ENCODE results near the gene ATP12A.

The ATP12A gene

DNA sequence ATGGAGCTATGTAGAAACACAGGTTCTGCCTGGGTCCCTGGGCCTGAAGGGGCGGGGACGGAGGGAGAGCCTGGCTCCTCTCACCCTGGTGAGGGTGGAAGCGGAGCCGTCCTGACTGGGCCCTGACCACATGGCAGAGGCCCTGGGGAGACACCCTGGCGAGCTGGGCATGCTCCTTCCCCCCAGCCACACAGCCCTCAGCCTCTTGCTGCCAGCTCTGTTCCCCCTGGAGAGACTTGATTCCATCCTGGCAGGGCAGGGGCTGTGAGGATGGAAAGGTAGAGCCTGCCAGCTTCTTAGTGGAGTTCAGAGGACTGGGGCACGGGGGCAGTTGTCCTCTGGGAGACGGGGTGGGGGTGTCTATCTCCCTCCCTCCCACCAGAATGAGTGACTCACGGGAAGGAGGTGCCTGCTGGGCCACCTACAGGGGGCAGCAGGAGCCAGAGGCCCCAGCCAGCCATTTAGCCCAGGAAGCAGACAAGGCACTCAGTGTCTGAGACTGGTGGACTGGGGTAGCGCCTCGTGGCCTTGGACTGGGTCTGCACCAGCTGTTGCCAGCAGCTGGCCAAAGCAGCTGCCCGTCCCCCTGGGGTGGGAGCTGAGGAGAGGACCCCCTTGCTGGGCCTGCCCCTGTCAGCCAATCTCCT lies 60.9 kb downstream of the ATP12A start:
- Histone ChIP-seq H3K9me3 (ENCODE audit: insufficient read depth, low read length) (no peaks in the 10 kb centered on the region), H3K79me2 (ENCODE audit: insufficient read depth, low read length) (no peaks in the 10 kb centered on the region), H4K20me1 (ENCODE audit: low read depth, low read length) (no peaks in the 10 kb centered on the region), H3K27ac (ENCODE audit: low read depth, low read length) (no peak overlapping the region), H3K36me3 (ENCODE audit: low read length) (no peaks in the 10 kb centered on the region), H3K9ac (ENCODE audit: low read length) (no peak overlapping the region), H3K9me2 (replicated peaks; ENCODE audit: insufficient read depth, low read length) (no peaks in the 10 kb centered on the region), H3K4me3 (ENCODE audit: insufficient read depth, low read length, poor library complexity, severe bottlenecking) (no peak overlapping the region), H3F3A (ENCODE audit: insufficient read depth) (no peaks in the 10 kb centered on the region), H2AFZ (ENCODE audit: low read depth, low read length, severe bottlenecking) (no peak overlapping the region), H3K4me2 (ENCODE audit: low read depth, low read length, poor library complexity, severe bottlenecking) (no peak overlapping the region), H3K27me3 (ENCODE audit: low read length) (no peaks in the 10 kb centered on the region)
- TF ChIP-seq, protein P1, sequence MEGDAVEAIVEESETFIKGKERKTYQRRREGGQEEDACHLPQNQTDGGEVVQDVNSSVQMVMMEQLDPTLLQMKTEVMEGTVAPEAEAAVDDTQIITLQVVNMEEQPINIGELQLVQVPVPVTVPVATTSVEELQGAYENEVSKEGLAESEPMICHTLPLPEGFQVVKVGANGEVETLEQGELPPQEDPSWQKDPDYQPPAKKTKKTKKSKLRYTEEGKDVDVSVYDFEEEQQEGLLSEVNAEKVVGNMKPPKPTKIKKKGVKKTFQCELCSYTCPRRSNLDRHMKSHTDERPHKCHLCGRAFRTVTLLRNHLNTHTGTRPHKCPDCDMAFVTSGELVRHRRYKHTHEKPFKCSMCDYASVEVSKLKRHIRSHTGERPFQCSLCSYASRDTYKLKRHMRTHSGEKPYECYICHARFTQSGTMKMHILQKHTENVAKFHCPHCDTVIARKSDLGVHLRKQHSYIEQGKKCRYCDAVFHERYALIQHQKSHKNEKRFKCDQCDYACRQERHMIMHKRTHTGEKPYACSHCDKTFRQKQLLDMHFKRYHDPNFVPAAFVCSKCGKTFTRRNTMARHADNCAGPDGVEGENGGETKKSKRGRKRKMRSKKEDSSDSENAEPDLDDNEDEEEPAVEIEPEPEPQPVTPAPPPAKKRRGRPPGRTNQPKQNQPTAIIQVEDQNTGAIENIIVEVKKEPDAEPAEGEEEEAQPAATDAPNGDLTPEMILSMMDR (IDR thresholded peaks at IDR 0.05; ENCODE audit: insufficient read depth, low read length, poor library complexity, severe bottlenecking) = peak; percentile 19
- TF ChIP-seq EZH2phosphoT487 (conservative IDR thresholded peaks at IDR 0.05; ENCODE audit: low read length) = no peak

DNA sequence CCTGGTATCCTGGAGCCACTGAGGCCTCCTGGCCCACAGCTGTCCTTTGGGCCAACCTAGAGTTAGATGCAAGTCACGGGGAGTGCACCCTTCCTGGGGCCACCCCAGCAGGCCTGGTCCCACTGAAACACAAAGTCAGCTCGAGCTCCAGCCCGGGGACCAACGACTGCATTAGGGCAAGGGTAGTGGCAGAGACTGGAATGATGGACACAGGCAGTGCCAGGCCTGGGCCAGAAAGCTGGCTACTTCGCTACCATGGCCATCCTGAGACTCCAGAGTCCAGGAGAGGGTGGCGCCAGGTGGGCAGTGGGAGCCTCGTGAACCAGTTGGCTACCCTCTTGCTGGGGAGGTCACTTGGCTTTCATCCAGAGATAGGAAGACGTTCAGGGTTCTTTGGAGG lies 61.6 kb downstream of the ATP12A start:
- Histone ChIP-seq H4K20me1 (ENCODE audit: low read depth, low read length) (no peaks in the 10 kb centered on the region), H3K36me3 (ENCODE audit: low read length) (no peaks in the 10 kb centered on the region), H3K4me2 (ENCODE audit: low read depth, low read length, poor library complexity, severe bottlenecking) (no peak overlapping the region), H3F3A (ENCODE audit: insufficient read depth) (no peaks in the 10 kb centered on the region), H3K27ac (ENCODE audit: low read depth, low read length) (no peak overlapping the region), H3K9ac (ENCODE audit: low read length) (no peak overlapping the region), H2AFZ (ENCODE audit: low read depth, low read length, severe bottlenecking) (no peak overlapping the region), H3K9me2 (replicated peaks; ENCODE audit: insufficient read depth, low read length) (no peaks in the 10 kb centered on the region), H3K79me2 (ENCODE audit: insufficient read depth, low read length) (no peaks in the 10 kb centered on the region), H3K27me3 (ENCODE audit: low read length) (no peaks in the 10 kb centered on the region), H3K9me3 (ENCODE audit: insufficient read depth, low read length) (no peaks in the 10 kb centered on the region), H3K4me3 (ENCODE audit: insufficient read depth, low read length, poor library complexity, severe bottlenecking) (no peak overlapping the region)
- TF ChIP-seq, protein P1 (IDR thresholded peaks at IDR 0.05; ENCODE audit: insufficient read depth, low read length, poor library complexity, severe bottlenecking) = no peak
- no peak for TF ChIP-seq EZH2phosphoT487 (conservative IDR thresholded peaks at IDR 0.05; ENCODE audit: low read length)

DNA sequence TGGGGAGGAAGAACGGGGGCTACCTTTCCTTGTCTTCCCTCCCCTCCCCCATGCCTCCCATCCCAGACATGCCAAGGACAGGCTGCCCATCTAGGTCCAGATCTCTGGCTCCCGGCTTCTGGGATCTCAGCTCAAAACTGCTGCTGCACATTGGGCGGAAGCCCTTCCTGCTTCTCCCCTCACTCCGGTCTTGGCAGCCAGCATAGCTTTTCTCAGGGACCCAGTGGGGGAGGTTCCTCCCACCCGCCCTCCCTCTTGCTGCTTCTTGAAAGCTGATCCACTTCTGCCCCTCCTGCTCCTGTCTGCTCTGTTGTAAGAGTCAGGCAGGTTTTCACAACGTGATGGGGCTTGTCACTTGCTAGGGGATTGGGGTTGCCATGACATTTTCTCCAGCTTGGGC lies 62.1 kb downstream of the ATP12A start:
- Histone ChIP-seq H2AFZ (ENCODE audit: low read depth, low read length, severe bottlenecking) (no peak overlapping the region), H3K9me2 (replicated peaks; ENCODE audit: insufficient read depth, low read length) (no peaks in the 10 kb centered on the region), H3K27me3 (ENCODE audit: low read length) (no peaks in the 10 kb centered on the region), H3K27ac (ENCODE audit: low read depth, low read length) (no peak overlapping the region), H3K4me2 (ENCODE audit: low read depth, low read length, poor library complexity, severe bottlenecking) (no peak overlapping the region), H3F3A (ENCODE audit: insufficient read depth) (no peaks in the 10 kb centered on the region), H4K20me1 (ENCODE audit: low read depth, low read length) (no peaks in the 10 kb centered on the region), H3K79me2 (ENCODE audit: insufficient read depth, low read length) (no peaks in the 10 kb centered on the region), H3K36me3 (ENCODE audit: low read length) (no peaks in the 10 kb centered on the region), H3K4me3 (ENCODE audit: insufficient read depth, low read length, poor library complexity, severe bottlenecking) (no peak overlapping the region), H3K9me3 (ENCODE audit: insufficient read depth, low read length) (no peaks in the 10 kb centered on the region), H3K9ac (ENCODE audit: low read length) (no peak overlapping the region)
- TF ChIP-seq, protein P1 (IDR thresholded peaks at IDR 0.05; ENCODE audit: insufficient read depth, low read length, poor library complexity, severe bottlenecking) = no peak
- TF ChIP-seq EZH2phosphoT487 (conservative IDR thresholded peaks at IDR 0.05; ENCODE audit: low read length) = no peak
